SH-SY5Y (cell line): Measurements from ENCODE around the gene MCM9.

Experiments
- GATA2 ChIP-seq: IDR thresholded peaks from 2 replicates; pipeline ENCODE4 v1.6.1; 2011; ENCODE audit warnings: mild to moderate bottlenecking, low read depth, low read length
- GATA3 ChIP-seq: IDR thresholded peaks from 2 replicates; pipeline ENCODE4 v1.6.1; 2011; ENCODE audit warnings: low read depth, mild to moderate bottlenecking, low read length, moderate library complexity

MCM9 gene

GRCh38 chr6:118789419-118789818 is 145.5 kb downstream of the MCM9 start:
- TF ChIP-seq GATA2 (no peak), GATA3 (no peak)

DNA sequence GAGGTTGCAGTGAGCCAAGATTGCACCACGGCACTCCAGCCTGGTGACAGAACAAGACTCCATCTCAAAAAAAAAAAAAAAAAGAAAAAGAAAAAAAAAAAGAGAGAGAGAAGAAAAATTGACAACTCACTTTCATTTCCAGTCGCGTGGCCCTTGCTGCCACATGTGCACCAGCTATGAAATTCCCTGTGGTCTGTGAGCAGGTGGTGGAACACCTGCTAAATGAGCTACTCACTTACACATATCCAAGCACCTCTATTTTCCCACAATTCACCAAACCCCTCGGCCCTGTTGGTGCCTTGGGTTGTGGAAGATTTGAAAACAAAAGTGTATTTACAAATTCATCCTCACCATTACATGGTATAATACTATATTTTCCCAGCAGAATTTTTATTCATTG is 146.3 kb downstream of the MCM9 start:
- TF ChIP-seq GATA2 (no peak), GATA3 (no peak)

GRCh38 chr6:118787724-118788423 is 147.1 kb downstream of the MCM9 start:
- TF ChIP-seq GATA3 (no peak), GATA2 (no peak)

GRCh38 chr6:118786596-118787453 is 148.1 kb downstream of the MCM9 start:
- TF ChIP-seq GATA2: no peak

GRCh38 chr6:118785601-118786000 is 149.4 kb downstream of the MCM9 start:
- TF ChIP-seq GATA3: no peak
- TF ChIP-seq GATA2: no peak

DNA sequence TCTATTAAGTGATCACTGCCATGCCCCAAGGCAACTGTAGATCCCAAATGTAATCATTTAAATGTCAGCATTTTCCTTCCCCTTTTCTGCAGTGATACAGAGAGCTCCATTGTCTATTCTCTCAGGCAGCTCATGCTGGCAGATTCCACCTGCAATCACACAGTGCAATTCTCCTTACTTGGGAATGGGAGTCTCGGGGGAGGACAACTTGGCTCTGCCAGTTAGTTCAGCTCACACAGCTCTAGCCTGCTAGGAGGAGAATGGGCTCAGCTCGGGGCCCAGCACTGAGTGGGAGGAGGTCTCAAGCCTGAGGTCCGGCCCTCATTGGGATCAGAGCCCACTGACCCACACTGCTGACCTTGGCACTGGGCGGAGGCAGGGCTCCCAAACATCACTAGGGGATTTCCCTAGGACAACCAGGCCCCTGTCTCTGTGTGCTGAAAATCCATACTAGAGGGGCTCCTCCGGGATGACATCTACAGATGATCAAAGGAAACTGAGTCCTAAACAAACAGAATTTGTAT is 150.3 kb downstream of the MCM9 start:
- TF ChIP-seq GATA3 (no peak), GATA2 (no peak)

DNA sequence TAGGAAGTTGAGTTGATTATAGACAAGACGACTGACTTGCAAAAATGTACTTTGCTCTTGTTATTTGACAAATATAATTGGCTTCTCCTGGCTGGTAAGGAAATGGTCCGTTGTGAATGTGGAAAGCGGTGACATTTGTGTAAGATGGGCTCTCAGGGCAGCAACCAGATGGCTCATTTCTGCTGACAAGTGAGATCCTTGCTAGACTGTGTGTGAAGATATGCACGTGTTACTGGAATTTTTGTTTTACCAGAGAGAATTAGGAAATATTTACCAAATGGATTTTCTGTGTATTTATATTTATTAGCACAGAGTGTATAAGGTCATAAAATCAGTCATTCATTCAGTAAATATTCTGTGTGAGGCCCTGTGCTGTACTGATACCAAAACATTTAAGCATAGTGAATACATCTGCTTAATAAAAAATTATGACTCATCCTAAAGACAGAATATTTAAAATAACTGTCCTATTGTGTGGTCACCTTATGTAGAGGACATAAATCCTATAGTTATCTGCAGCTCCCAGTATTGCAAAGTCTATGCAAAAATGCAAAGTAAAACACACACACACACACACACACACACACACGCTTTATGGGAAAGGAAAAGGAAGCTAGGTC is 150.9 kb downstream of the MCM9 start:
- TF ChIP-seq GATA3: no peak
- no peak for TF ChIP-seq GATA2

DNA sequence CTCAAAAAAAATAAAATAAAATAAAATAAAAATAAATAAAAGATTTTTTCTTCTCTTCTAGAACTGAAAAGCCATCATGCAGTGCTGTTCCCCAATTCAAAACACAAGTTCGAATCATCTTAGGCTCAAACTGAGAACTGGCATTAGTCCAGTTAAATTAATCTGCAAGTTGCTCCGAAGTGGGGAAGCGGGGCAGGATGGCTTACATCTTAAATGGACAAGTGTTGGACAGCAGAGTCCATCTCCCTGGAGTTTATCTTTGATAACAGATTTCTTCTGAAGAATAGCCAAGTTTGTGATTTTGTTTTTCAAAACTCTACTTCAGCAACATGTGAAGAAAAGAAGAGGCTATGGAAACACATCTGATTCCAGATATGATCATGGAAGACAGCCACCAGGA is 152.3 kb downstream of the MCM9 start:
- TF ChIP-seq GATA2 (no peak), GATA3 (no peak)

DNA sequence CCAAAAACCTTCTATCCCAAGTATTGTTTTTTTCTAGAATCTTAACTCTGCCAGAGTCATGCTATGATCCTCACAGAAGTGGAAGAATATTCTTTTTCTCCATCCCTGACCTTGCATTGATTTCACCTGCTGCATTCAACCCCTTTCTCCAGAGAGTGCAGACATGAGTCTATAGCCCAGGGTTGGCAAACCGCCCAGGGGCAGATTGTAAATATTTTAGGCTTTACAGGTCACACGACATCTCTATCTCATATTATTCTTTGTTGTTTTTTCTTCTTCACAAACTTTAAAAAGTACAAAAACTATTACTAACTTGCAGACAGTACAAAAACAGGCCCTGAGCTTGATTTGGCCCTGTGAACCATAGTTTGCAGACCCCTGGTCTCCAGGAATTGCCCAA is 153.1 kb downstream of the MCM9 start:
- TF ChIP-seq GATA3 (no peak), GATA2 (no peak)

DNA sequence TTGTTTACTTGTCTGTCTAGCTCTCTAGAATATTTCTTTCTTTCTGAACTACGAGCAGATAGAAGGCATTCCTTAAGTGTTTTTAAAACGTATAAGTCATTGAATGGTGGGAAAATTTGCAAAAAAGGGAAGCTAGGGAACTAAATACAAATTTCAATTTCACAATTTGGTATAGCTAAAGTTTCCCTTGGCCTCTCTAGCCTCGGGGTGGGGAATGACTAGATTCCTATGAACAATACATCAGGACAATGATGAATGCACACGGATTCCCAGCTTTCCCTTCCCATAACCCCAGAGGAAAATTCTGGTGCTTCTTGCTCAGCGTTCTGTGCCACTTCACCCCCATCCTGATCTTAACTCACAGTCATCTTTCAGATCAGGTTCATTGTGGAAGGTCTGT is 154.3 kb downstream of the MCM9 start:
- no peak for TF ChIP-seq GATA2
- TF ChIP-seq GATA3: no peak

GRCh38 chr6:118776607-118777549 is 158.1 kb downstream of the MCM9 start:
- TF ChIP-seq GATA2 (no peak), GATA3 (no peak)

- TF ChIP-seq GATA3 (no peak), GATA2 (no peak)
Observed at GRCh38 chr6:118775381-118775780, 159.6 kb downstream of the MCM9 start.

GRCh38 chr6:118774581-118774980 is 160.4 kb downstream of the MCM9 start:
- no peak for TF ChIP-seq GATA2
